Transverse colon (tissue), 4 donors: ENCODE data around the gene CWH43. TPM values are rescaled to one million over a fixed set of nuclear protein-coding genes. Genes with fewer than 3 reads are reported as not detected.

Experiments used
- DNase-seq: peaks from one replicate; pipeline ENCODE4 v3.0.0-alpha.2; 2019
- H3K27ac ChIP-seq, 4 donors: fragments of 200-600 bp; sonication (generic); 2 replicates each; pipeline ENCODE4 v1.5.1; 2016 to 2018; ENCODE audit warnings: inconsistent platforms in 4 of 4
- H3K27me3 ChIP-seq: fragments of 200-600 bp; sonication (generic); 2 replicates; pipeline ENCODE4 v1.5.1; 2017; ENCODE audit warnings: inconsistent platforms
- H3K36me3 ChIP-seq, 4 donors: fragments of 200-600 bp; sonication (generic); 2 replicates each; pipeline ENCODE4 v1.5.1; 2017 to 2019; ENCODE audit warnings: inconsistent platforms in 4 of 4
- H3K4me1 ChIP-seq, 4 donors: fragments of 200-600 bp; sonication (generic); 2 replicates each; pipeline ENCODE4 v1.5.1; 2017 to 2020; ENCODE audit warnings: inconsistent platforms in 4 of 4
- H3K4me3 ChIP-seq, 4 donors: fragments of 200-600 bp; sonication (generic); 1 replicate in 1 of 4; 2 replicates in 3 of 4; pipeline versions ENCODE4 v1.5.1 to v1.6.1; 2017 to 2019; ENCODE audit warnings: inconsistent platforms in 4 of 4
- H3K9me3 ChIP-seq, 2 donors: fragments of 200-600 bp; sonication (generic); 2 replicates each; pipeline ENCODE4 v1.5.1; 2017 to 2019; ENCODE audit warnings: inconsistent platforms in 2 of 2
- EP300 ChIP-seq: sonication (generic); formaldehyde crosslinking; IDR thresholded peaks from one replicate; pipeline ENCODE4 v1.6.1; 2017; ENCODE audit warnings: antibody characterized with exemption, low read depth
- POLR2A ChIP-seq: fragments of 450-650 bp; IDR thresholded peaks from one replicate; pipeline ENCODE4 v1.6.1; 2016; ENCODE audit warnings: antibody characterized with exemption, mild to moderate bottlenecking, moderate library complexity
- POLR2AphosphoS5 ChIP-seq, 3 donors: sonication (generic); formaldehyde crosslinking; IDR thresholded peaks; one replicate each; pipeline ENCODE4 v1.6.1; 2016; ENCODE audit warnings: antibody characterized with exemption in 3 of 3
- WGBS, 2 donors: methylation state at CpG; one replicate each; pipeline ENCODE4 v1.1.5; 2018; ENCODE audit warnings: low coverage in 1 of 2; 5-methylcytosine and 5-hydroxymethylcytosine counted together
- in situ Hi-C, 4 donors: fragments of 200-750 bp; cut with MboI; loops; one replicate each; pipeline versions ENCODE4 v1.15.0 to v1.15.1; 2017; ENCODE audit warnings: low sequenced_read_pairs in 3 of 4, low pct_ligation_motif_present in 1 of 4, low pct_unique_long_range_greater_than_20kb in 1 of 4
- intact Hi-C: fragments of 100-400 bp; cut with DNase I; formaldehyde crosslinking; loops from one replicate; pipeline ENCODE4 v1.15.1; 2023; ENCODE audit warnings: low total_unique reads
- total RNA-seq, 4 donors: library from RNA; depleted of rRNA; stranded (reverse); fragments of >200 nt; gene quantifications; one replicate each; pipeline ENCODE4 v1.1.0, GENCODE V29; 2016
- TF ChIP-seq, protein P1 (sequence below), 5 experiments: fragments of 200-600 bp in 3 of 5; fragments of 450-650 bp in 2 of 5; sonication (generic) in 3 of 5; IDR thresholded peaks; 1 replicate in 2 of 5; 2 replicates in 3 of 5; pipeline ENCODE4 v1.5.1; 2016 to 2017; ENCODE audit warnings: antibody characterized with exemption in 5 of 5, inconsistent platforms in 3 of 5, mild to moderate bottlenecking in 2 of 5, moderate library complexity in 1 of 5

Gene CWH43
- total RNA-seq, 4 donors from 2014 or later = 13.5 to 43.3 (median 34.8) TPM

DNA sequence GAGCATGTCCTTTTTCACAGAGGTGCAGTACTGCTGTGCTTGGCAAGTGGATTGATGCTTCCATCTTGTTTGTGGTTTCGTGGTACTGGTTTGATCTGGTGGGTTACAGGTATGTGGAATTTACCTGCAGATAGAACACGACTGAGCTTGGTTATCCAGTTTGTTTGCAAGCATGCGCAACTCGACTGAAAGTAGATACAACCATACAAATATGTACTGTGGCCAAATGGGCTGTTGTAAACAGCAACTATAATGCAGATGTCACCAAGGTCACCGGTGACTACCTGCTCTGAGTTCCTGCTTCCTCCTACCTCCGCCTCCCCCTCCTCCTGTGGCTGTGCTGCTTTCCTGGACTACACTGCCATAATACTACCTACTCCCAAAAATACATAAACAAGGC, 12.4 kb downstream of the CWH43 start:
- no peaks in the 10 kb centered on the region for H3K4me1 ChIP-seq
- no peaks in the 10 kb centered on the region for H3K9me3 ChIP-seq
- H3K27ac ChIP-seq = no peak overlapping the region
- 86% methylated on average over 1 to 6 of the region's 6 CpGs for WGBS, 2 donors
- DNase-seq = no peak
- TF ChIP-seq, protein P1, sequence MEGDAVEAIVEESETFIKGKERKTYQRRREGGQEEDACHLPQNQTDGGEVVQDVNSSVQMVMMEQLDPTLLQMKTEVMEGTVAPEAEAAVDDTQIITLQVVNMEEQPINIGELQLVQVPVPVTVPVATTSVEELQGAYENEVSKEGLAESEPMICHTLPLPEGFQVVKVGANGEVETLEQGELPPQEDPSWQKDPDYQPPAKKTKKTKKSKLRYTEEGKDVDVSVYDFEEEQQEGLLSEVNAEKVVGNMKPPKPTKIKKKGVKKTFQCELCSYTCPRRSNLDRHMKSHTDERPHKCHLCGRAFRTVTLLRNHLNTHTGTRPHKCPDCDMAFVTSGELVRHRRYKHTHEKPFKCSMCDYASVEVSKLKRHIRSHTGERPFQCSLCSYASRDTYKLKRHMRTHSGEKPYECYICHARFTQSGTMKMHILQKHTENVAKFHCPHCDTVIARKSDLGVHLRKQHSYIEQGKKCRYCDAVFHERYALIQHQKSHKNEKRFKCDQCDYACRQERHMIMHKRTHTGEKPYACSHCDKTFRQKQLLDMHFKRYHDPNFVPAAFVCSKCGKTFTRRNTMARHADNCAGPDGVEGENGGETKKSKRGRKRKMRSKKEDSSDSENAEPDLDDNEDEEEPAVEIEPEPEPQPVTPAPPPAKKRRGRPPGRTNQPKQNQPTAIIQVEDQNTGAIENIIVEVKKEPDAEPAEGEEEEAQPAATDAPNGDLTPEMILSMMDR (IDR thresholded peaks at IDR 0.05) = no peak
- TF ChIP-seq POLR2AphosphoS5 (IDR thresholded peaks at IDR 0.05) = no peak
- TF ChIP-seq POLR2A = no peak
- no peak for TF ChIP-seq EP300
- H3K27me3 ChIP-seq = no peaks in the 10 kb centered on the region
- in situ Hi-C loops (no loop called here), intact Hi-C loops (no loop called here)
- no peak overlapping the region for H3K4me3 ChIP-seq
- no peaks in the 10 kb centered on the region for H3K36me3 ChIP-seq

DNA sequence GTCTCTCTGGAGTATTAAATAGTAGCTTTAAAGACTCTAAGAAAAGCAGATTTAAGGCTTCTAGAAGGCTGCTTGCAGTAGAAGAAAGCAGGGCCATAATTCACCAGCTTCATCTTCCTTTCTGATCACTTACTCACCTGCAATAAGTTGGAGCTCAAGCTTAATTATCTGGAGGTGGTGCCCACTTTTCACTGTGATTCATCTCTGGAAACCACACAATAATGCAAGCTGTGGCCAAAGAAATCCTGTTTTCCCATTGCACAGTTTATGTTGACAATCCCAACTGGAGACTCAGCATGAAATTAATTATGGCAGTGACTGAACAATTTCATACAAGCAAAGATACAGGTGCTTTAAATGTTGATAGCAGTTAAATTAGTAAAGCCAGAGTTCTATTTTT, 14.7 kb downstream of the CWH43 start:
- Histone ChIP-seq H3K36me3 (no peaks in the 10 kb centered on the region), H3K27me3 (no peaks in the 10 kb centered on the region), H3K4me3 (no peak overlapping the region), H3K27ac (no peak overlapping the region), H3K9me3 (no peaks in the 10 kb centered on the region), H3K4me1 (no peaks in the 10 kb centered on the region)
- in situ Hi-C loops (no loop called here), intact Hi-C loops (no loop called here)
- TF ChIP-seq POLR2AphosphoS5 (IDR thresholded peaks at IDR 0.05) (no peak), EP300 (no peak), POLR2A (no peak)
- TF ChIP-seq, protein P1 (IDR thresholded peaks at IDR 0.05) = no peak
- DNase-seq = no peak

DNA sequence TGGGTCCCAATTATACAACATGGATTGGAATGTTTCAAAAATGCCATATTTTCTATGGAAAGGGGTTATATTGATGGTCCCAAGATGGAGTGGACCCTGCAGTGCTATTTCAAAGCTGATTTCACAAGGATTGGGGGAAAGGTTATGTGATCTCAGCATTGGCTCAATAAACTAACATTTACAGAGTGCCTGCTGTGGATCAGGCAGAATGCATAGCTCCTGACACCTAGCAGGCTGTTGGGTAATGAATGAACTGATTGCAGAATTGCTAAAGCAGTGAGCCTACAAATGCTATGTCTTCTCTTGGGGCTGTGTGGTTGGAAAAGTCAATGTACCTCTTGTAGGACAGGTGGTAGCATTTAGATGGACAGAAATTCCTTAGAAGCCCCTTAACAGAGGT, 16.9 kb downstream of the CWH43 start:
- no peak overlapping the region for H3K4me3 ChIP-seq
- no peak for DNase-seq
- intact Hi-C loops = no loop called here
- TF ChIP-seq POLR2AphosphoS5 (IDR thresholded peaks at IDR 0.05) (no peak), EP300 (no peak), POLR2A (no peak)
- TF ChIP-seq, protein P1 (IDR thresholded peaks at IDR 0.05) = no peak
- no peaks in the 10 kb centered on the region for H3K27me3 ChIP-seq
- in situ Hi-C loops = no loop called here
- no peaks in the 10 kb centered on the region for H3K4me1 ChIP-seq
- H3K27ac ChIP-seq = no peak overlapping the region
- H3K9me3 ChIP-seq = no peaks in the 10 kb centered on the region
- H3K36me3 ChIP-seq = no peaks in the 10 kb centered on the region

DNA sequence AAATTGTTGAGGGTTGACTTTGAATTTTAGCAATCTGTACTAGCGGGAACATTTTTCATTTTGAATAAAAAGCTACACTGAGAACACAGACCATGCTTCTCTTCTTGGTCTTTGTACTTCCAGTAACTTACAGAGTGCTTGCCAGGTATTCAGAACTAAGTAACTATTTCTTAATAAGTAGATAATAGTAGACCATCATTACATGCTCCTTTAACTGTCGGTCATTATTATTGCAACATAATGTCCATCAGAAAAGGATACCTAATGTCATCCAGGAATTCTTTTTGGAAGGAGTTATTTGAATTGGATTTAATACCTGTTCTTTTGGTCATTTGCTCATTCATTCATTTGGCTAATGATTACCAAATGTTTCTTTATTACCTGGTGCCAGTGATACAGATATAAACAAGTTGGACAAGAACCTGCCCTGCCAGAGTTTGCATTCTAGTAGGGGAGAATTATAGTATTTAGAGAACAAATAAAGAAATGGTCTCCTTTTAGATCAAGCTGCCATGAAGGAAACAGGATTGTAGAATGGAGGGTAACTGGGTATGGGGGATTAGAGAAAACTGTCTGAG, 32.7 kb downstream of the CWH43 start:
- WGBS, 2 donors = 91 to 95% methylated on average over 2 of the region's 2 CpGs
- in situ Hi-C loops (no loop called here), intact Hi-C loops (no loop called here)
- no peaks in the 10 kb centered on the region for H3K4me1 ChIP-seq
- H3K27me3 ChIP-seq = no peaks in the 10 kb centered on the region
- no peaks in the 10 kb centered on the region for H3K36me3 ChIP-seq
- no peak overlapping the region for H3K27ac ChIP-seq
- H3K9me3 ChIP-seq = peaks cover 1 to 9% of the 10 kb centered on the region in 2 donors
- TF ChIP-seq, protein P1 (IDR thresholded peaks at IDR 0.05) = no peak
- no peak for TF ChIP-seq POLR2AphosphoS5 (IDR thresholded peaks at IDR 0.05)
- no peak for DNase-seq
- no peak overlapping the region for H3K4me3 ChIP-seq
